ENCODE measurements around the gene CFAP91.
A peak's percentile ranks its signal among the peaks of the same experiment; 100 is the strongest.

The CFAP91 gene

GRCh38 chr3:119702530-119703527 is at the start of gene CFAP91:
CFAP91 (plus strand) TSS chr3:119703022; CDS start chr3:119703099, 77 bp downstream.
- peak; percentile 54 to 70 for DNase-seq (ENCODE audit: extremely low read depth in 1 of 2, low read depth in 1 of 2)

GRCh38 chr3:119653876-119654275 is 48.9 kb upstream of the CFAP91 start:
- DNase-seq (ENCODE audit: extremely low read depth in 1 of 2, low read depth in 1 of 2): no peak

GRCh38 chr3:119657887-119658702 is 44.7 kb upstream of the CFAP91 start:
- DNase-seq (ENCODE audit: extremely low read depth in 1 of 2, low read depth in 1 of 2): no peak

GRCh38 chr3:119658994-119659393 is 43.8 kb upstream of the CFAP91 start:
- no peak for DNase-seq (ENCODE audit: extremely low read depth in 1 of 2, low read depth in 1 of 2)

GRCh38 chr3:119659606-119660291 is 43.1 kb upstream of the CFAP91 start:
- no peak for DNase-seq (ENCODE audit: extremely low read depth in 1 of 2, low read depth in 1 of 2)

- no peak for DNase-seq (ENCODE audit: extremely low read depth in 1 of 2, low read depth in 1 of 2)
Measured at GRCh38 chr3:119660474-119661440, 42.1 kb upstream of the CFAP91 start, which contains the start of gene POPDC2. POPDC2 (minus strand) TSS chr3:119660589; CDS start chr3:119660423, 166 bp downstream.

- no peak for DNase-seq (ENCODE audit: extremely low read depth in 1 of 2, low read depth in 1 of 2)
Measured at GRCh38 chr3:119662604-119663373, 40.0 kb upstream of the CFAP91 start.

GRCh38 chr3:119663885-119664284 is 38.9 kb upstream of the CFAP91 start:
- DNase-seq (ENCODE audit: extremely low read depth in 1 of 2, low read depth in 1 of 2): no peak

GRCh38 chr3:119664370-119664769 is 38.5 kb upstream of the CFAP91 start:
- no peak for DNase-seq (ENCODE audit: extremely low read depth in 1 of 2, low read depth in 1 of 2)

GRCh38 chr3:119664850-119665379 is 37.9 kb upstream of the CFAP91 start:
- DNase-seq (ENCODE audit: extremely low read depth in 1 of 2, low read depth in 1 of 2): no peak

- no peak for DNase-seq (ENCODE audit: extremely low read depth in 1 of 2, low read depth in 1 of 2)
Measured at GRCh38 chr3:119665954-119666559, 36.8 kb upstream of the CFAP91 start.

GRCh38 chr3:119669906-119670570 is 32.8 kb upstream of the CFAP91 start:
- DNase-seq (ENCODE audit: extremely low read depth in 1 of 2, low read depth in 1 of 2): no peak

- DNase-seq (ENCODE audit: extremely low read depth in 1 of 2, low read depth in 1 of 2): no peak
Measured at GRCh38 chr3:119672776-119673175, 30.0 kb upstream of the CFAP91 start.

- DNase-seq (ENCODE audit: extremely low read depth in 1 of 2, low read depth in 1 of 2): no peak
Measured at GRCh38 chr3:119673875-119674274, 28.9 kb upstream of the CFAP91 start.

GRCh38 chr3:119675188-119675874 is 27.5 kb upstream of the CFAP91 start:
- no peak for DNase-seq (ENCODE audit: extremely low read depth in 1 of 2, low read depth in 1 of 2)

- DNase-seq (ENCODE audit: extremely low read depth in 1 of 2, low read depth in 1 of 2): no peak
Measured at GRCh38 chr3:119676020-119676419, 26.8 kb upstream of the CFAP91 start.
